Measurements from ENCODE around the gene ADGB. TPM values are rescaled to one million over a fixed set of nuclear protein-coding genes. Genes with fewer than 3 reads are reported as not detected.

Gene ADGB
- total RNA-seq, 1 donor from 2014 or later, result not detected

DNA sequence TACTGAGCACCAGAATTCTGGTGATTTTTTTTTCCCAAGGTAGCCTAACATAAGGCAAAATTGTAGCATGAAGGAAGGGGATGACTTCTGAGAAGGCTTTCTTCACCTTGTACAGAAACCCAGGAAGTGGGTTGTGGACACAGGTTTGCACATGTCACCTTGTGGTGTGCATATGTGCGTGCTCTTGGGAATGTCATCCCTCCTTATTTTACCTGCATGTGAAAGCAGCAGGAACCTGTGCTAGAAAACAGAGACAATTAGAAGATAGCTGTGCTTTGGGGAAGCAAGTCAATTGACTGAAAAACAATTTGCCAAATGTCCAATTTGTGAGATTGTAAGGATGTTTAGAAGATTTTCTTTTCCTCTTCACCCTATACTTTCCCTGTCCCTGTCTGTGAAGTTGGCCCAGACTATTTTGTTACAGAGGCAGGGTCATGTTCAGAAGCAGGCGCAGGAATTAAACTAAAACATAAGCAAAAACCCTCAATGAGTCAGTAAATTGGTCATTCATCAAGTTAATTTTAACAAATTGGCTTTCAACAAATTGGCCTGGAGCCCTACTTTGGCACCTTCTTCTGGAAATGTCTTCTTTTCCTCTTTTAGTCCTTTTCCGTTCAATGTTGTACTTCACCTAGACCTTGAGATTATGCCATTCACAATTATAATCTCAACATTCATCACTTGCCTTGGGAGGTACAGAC, 261.2 kb downstream of the ADGB start:
- no peak for DNase-seq (ENCODE audit: extremely low read depth, low read depth, low spot score)

DNA sequence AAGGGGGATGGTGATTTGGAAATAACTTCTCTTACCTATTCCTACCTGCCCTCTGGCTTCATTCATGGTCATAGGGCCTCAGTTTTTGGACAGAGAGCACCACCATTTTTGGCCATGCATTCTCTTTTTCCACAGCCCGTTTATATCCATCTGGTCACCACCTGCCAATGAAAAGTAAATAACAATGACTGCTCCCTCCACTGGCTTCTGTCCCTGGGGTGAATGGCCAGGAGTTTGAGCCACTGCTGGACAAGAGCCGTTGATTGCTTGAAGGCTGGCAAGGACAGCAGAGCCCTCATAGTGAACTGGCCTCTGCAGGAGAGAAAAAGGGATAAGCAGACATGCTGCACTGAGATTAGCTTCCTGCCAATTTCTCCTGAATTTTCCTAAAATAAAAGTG, 261.8 kb downstream of the ADGB start:
- DNase-seq (ENCODE audit: extremely low read depth, low read depth, low spot score), result no peak

DNA sequence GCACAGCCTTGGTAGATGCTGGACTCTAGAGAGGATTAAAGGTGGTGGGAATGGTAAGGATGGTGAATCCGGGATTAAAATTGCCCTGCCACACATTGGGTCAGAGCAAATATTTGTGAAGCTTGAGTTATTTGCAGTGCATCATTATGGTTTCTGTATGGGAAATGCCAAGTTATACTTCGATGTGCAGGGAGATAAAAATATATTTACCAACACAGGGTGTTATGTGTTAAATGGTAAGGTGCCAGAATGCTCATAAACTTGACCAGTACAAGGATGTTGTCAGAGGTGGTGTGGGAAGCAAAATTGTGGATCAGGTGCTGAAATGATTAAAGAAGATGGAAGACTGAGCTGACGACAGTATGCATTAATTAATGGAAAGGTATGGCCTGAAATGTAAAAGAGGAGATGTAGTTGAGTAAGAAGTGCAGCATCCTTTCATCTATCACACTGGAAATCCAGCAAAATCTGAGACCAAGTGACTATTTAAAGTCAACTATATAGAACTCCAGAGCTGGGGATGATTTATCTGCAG, 262.3 kb downstream of the ADGB start:
- no peak for DNase-seq (ENCODE audit: extremely low read depth, low read depth, low spot score)

DNA sequence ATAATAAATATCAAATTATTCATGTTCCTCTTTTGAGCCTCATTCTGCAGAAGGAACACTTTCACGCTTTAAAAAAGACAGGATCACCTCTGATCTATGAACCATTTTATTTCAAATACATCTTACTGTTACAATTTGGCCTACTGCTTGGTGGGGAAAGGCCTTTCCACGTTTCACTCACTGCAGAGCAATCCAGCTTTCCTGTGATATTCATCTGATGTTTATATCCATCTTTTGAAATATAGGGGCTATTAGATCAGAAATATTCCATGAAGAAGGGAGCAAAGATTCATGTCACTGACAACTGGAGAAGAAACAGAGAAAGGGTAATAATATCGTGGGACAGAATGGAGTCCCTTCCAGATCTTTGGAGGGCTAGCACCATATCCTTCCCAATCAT, 262.9 kb downstream of the ADGB start:
- no peak for DNase-seq (ENCODE audit: extremely low read depth, low read depth, low spot score)

DNA sequence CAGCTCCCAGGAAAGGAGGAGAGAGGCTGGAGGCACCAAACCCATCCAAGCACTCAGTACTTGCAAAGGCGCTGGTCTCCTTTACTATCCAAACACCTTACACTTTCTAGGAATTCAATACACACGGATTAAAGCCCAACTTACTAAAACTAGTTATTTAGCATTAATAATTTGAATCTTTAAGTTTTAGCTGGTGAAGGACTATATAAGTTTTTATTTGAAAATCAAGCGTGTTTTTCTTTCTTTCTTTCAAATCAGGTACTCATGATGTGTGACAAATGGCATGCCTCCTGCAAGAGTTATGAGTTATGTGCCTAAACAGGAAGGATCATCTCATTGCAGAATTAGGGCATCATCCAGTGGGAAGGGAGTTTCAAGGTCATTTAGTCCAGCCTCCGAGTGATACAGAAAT, 263.7 kb downstream of the ADGB start:
- DNase-seq (ENCODE audit: extremely low read depth, low read depth, low spot score), result no peak

DNA sequence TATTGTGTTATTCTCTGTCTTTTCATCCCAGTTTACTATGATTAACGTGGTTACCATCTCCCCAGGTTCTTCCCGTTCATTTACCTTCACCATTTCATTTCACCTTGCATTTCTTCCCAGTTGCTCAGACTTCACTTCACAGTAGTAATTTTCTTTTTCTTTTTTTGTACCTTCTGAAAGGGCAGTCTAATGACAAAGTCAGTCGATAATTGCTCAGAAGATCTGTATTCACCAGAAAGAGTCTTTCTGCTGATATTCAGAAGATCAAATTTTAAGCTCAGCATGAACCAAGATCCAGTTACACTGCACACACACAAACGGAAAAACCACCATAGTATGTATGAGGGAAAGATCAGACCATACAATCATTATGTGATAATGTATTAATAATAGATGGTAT, 265.5 kb downstream of the ADGB start:
- DNase-seq (ENCODE audit: extremely low read depth, low read depth, low spot score), result no peak

DNA sequence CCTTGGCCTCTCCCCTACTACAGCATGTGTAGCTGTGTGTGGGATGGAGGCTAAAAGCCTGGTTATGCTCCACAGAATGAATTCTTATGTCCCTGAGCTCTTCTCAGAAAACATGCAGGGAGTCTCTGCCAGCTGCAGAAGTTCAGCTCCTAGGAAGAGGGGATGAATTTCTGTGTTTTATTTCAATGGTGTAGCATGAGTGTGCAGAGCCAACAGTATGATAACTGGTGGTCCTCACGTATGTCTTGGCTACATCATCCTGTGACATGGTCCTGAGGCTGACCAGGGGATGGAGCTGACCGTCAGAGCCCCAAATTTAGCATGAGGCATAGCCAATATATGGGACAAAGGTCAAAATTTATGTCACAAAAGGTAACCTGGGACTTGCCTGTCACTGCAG, 266.1 kb downstream of the ADGB start:
- DNase-seq (ENCODE audit: extremely low read depth, low read depth, low spot score), result no peak

Other genes starting within 250 kb of the ADGB start
- gene RAB32, start 55.1 kb upstream of the ADGB start, total RNA-seq, result 76.8 and 148 TPM in 2 replicates

Data from glomerular endothelial cell (primary cell).